OCI-M2 (cell line): Measurements from ENCODE around the gene GIMAP4.
"Not testable (repeated sequence)": the region's sequence is repeated elsewhere in the genome, so short reads cannot be mapped to it uniquely, and the experiment has no call there.

Experiments used
- DNase-seq: peaks from one replicate; lab custom pipeline; 2025; ENCODE audit not compliant: unreplicated experiment; lab: John Stamatoyannopoulos, UW

The GIMAP4 gene

GRCh38 chr7:150579979-150580637, 12.9 kb downstream of the GIMAP4 start:
- not testable (repeated sequence) for DNase-seq

GRCh38 chr7:150580638-150581394, 13.6 kb downstream of the GIMAP4 start:
- no peak for DNase-seq

DNA sequence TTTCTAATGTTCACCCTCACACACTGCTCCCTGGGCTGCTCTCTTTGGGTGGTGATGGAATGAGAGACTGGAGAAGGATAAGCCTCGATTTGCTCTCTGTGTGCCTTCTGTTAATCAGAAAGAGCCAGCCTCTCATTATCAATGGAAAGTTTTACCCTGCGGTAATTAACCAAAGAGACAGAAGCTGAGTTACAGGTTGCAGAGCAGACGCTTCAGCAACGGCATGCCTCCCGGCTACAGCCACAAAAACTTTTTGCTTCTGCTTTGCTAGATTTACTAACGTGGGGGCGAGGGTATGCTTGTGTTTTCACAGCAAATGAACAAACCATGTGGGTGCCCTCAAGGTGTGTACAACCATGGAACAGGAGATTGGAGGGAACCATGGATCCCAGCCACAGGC, 18.0 kb downstream of the GIMAP4 start:
- no peak for DNase-seq

- no peak for DNase-seq
These were observed 19.0 kb downstream of the GIMAP4 start for GRCh38 chr7:150586068-150586784.

- no peak for DNase-seq
These were observed 19.6 kb downstream of the GIMAP4 start for GRCh38 chr7:150586785-150587152.

GRCh38 chr7:150587551-150587950, 20.4 kb downstream of the GIMAP4 start:
- DNase-seq, result no peak

DNA sequence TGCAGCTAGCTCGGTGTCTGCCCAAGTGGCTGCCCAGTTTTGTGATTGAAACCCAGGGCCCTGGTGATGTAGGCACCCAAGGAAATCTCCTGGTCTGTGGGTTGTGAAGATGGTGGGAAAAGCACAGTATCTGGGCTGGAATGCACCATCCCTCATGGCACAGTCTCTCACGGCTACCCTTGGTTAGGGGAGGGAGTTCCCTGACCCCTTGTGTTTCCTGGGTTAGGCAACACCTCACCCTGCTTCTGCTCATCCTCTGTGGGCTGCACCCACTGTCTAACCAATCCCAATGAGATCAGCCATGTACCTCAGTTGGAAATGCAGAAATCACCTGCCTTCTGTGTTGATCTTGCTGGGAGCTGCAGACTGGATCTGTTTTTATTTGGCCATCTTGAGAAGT, 27.6 kb downstream of the GIMAP4 start:
- DNase-seq, result no peak

- DNase-seq, result no peak
These were observed 28.2 kb downstream of the GIMAP4 start for GRCh38 chr7:150595361-150595760.

DNA sequence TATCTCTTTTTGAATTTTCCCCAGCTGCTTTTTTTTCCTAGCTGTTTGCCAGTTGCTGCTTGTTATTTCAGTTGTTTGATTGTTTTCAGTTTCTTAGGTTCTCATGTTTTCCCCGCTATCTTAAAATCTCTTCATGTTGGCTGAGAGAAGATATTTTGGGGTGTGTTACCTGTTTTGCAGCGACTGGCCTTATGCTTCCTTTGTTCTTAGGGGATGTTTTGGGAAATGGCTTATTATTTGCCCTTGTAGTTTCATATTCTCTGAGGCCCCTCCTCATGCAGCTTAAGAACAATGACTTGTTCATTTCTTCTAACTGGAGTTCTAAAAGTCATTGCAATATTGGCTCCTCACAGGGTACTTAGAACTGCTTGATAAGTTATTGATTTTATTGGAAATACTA, 36.4 kb downstream of the GIMAP4 start:
- DNase-seq, result not testable (repeated sequence)

DNA sequence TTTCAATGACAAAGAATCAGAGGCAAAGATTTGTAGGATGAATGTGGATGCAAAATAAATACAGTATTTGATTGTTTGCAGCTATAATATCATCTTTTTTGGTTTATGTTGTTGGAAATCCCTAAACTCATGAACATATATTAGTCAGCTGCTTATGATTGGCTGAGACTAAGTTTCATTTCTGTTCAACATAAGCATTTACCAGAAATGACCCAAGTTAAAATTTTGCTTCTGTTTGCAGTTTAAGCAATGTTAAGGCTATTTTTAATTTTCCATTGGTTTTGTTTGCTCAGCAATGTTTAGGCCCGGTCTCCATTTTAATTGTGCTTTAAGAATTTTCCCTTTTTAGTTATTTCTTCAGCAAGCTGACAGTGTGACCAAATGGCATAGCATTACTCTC, 43.0 kb downstream of the GIMAP4 start:
- DNase-seq, result no peak

- DNase-seq, result no peak
These were observed 45.7 kb downstream of the GIMAP4 start for GRCh38 chr7:150612925-150613324.

- DNase-seq, result no peak
These were observed 46.7 kb downstream of the GIMAP4 start for GRCh38 chr7:150613880-150614279.

DNA sequence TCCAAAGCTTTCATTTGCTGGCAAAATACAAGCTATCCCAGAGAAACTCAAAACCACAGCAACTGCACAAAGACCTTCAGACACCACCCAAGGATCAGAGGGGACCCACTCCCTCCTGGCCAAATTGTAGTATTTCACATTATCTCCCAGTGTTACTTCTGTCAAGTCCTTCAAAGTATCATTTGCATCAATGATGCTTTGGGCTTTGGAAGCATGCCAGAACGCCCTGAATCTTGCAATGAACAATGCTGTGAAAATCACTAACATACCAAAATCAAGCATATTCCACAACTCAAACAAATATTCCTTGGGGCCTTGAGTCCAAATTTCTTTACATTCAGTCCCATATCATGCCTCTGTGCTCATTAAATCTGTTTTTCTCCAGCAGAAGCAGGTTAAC, 47.2 kb downstream of the GIMAP4 start:
- not testable (repeated sequence) for DNase-seq

DNA sequence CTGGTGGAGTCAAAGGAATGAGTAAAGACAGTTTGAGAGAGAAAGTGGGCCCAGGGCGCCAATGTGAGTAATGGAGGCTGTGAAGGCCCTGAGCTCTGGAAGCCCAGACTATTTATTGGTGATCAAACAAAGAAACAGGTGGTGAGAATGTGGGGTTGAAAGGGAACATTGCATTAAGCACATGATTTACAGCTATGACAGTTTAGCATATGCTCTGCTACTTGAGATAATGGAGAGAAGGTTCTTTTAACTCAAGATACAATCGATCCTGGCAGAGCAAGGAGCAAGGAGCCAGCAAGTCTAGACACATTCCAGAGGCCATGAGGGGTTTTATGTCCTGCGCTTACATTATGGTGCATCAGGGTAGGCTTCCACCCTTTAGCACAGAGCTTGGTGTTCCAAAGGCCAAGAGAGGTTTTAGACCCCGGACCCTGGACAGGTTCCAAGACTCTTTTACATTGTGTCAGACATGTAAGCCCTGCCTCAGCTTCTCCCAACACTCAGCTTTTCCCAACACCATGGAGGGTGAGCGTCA, 48.1 kb downstream of the GIMAP4 start:
- not testable (repeated sequence) for DNase-seq

DNA sequence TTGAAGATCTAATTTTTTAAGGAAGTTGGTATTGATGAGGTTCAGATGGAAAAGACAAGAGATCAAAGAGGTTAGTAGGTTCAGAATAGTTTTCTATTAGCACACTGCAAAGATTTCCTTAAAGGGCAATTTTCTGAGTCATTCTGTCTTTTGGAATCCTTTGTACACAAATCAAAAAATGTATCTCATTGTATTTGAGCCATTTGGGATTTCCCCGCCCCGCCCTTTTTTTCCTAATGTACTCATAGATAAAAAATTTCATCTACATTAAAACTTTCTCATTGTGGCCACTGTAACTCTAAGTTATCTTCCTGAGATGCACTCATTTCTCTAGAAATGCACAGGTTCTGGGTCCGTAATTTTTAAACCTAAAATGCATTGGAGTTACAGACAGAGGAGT, 52.9 kb downstream of the GIMAP4 start:
- no peak for DNase-seq

DNA sequence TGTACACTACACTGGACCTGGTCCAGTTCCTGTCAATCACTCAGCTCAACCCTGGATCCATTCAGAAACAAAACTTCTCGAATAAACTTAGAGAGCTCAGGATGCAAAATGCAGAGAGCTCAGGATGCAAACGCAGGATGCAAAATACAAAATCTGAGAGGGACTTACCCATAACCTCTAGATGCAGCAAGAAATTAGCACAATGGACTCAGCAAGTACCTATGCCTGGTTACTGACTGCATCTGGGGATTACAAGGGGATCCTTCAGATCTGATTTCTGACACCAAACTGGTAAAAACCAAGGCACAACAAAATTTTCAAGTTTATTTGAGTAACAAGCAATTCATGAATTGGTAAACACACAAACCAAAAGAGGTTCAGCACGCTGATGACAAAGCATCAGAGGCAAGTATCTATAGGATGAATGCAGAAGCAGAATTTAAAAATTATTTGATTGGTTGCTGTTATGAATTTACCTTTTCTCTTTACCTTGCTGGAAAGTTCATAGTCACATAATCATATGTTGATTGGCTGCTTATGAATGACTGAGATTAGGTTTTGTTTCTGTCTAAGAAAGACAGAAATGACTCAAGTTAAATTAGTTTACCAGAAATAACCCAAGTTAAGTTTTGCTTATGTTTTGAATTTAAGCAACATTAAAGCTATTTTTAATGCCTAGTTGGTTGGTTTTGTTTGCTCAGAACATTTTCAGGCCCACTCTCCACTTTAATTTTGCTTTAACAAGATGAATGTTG, 53.6 kb downstream of the GIMAP4 start:
- DNase-seq, result no peak

DNA sequence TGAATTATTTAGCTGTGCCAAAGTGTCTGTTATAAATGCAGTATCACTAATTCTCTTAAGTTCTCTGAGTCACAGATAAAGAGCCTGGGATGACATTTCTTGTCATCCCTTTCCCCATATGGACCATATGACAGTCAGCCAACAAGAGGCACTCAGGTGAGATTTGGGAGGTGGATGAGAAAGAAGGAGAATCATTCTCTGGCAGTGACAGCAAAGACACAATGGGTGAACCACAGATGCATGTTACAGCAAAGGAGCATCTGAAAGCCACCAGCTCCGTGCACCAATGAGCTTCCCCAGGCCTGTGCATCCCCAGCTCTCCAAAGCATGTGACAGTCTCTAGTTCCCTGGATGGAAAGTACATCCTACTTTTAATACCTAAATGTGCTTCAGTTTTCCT, 54.2 kb downstream of the GIMAP4 start:
- no peak for DNase-seq
